NCI-H1048 (cell line): ENCODE data around the gene KRTDAP.
"Not testable (repeated sequence)": the region's sequence is repeated elsewhere in the genome, so short reads cannot be mapped to it uniquely, and the experiment has no call there.

Experiments
- DNase-seq: peaks from one replicate; lab custom pipeline; 2025; lab: John Stamatoyannopoulos, UW

The KRTDAP gene

DNA sequence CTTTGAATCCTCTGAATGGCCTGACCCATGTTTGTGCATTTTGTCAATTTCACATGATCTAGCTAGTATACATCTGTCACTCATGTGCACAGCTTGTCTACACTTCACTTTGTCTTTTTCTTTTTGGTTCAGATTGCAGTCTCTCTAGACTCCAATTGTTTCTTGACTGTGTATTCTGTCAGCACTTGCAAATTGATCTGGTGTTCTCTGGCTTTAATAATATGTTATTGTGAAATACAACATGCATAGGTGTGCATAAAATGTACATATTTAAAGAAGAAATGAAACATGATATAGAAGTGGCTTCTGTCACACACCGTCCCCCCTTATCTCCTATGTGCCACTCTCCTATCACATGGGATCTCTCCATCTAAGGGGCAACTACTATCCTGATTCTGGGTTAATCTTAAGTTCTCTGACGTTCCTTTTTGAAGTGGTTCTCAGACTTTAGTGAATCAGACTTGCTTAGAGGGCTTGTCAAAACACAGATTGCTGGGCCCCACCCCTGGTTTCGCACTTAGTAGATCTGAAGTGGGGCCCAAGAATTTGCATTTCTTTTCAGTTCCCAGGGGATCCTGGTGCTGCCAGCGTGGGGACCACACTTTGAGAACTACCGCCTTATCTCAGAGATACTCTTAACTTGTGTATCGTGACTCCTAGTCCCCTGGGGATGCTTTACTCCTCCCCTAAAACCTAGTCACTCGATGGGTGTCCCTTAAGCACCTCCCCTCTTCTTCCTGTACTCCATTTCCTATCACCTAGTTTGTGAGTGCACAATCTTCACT lies 5.8 kb downstream of the KRTDAP start:
- no peak for DNase-seq

- DNase-seq: no peak
Observed at GRCh38 chr19:35483089-35483488, 7.2 kb downstream of the KRTDAP start.

GRCh38 chr19:35478794-35479677 lies 11.2 kb downstream of the KRTDAP start:
- DNase-seq: peak; percentile 72

DNA sequence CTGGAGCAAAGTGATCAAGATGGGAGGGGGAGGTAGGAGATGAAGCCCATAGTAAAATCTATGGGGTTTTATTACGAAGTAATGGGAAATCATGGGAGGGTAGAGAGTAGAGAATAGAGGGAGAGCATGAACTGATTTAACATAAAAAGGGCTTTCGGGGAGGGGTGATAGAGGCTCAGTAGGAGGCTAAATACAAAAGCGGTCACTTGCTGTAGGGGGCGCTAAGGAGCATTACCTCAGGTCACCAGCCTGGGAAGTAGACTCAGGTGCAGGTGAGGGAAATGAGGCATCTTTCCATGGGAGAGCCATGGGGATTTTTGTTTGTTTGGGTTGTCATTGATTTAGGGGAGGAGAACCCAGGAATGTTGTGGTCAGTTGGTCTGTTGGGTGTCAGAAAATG lies 14.1 kb downstream of the KRTDAP start:
- DNase-seq: no peak

GRCh38 chr19:35474594-35474993 lies 15.7 kb downstream of the KRTDAP start:
- not testable (repeated sequence) for DNase-seq

GRCh38 chr19:35474104-35474503 lies 16.2 kb downstream of the KRTDAP start:
- no peak for DNase-seq

DNA sequence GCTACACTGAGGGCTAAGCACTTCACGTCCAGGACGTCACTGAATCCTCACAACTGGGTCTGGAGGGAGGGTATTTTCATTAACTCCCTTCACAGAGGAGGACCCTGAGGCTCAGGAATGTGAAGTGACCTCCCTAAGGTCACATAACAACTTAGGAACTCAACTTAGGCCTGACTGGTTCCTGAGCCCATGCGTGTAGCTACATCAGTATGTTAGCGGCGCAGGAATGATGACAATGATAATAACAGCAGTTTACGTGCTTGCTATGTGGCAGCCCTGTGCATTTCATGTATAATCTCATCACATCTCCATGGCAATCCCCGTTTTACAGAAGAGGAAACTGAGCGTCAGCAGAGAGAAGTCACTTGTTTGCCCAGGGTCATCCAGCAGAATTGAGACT lies 18.3 kb downstream of the KRTDAP start:
- no peak for DNase-seq

GRCh38 chr19:35471075-35471474 lies 19.2 kb downstream of the KRTDAP start:
- DNase-seq: not testable (repeated sequence)

DNA sequence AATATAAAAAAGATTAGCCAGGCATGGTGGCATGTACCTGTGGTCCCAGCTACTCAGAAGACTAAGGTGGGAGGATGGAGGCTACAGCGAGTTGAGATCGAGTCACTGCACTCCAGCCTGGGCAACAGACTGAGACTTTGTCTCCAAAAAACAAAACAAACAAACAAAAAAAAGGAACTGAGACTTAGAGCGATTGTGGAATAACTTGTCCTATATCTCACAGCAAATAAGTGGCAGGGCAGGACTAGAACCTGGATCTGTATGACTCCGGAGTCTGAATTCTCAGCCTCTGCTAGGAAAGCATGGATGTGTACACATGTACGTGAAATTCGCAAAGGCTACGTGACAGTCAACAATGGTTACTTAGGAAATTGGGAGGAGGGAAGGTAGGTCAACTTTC lies 20.1 kb downstream of the KRTDAP start:
- DNase-seq: no peak

DNA sequence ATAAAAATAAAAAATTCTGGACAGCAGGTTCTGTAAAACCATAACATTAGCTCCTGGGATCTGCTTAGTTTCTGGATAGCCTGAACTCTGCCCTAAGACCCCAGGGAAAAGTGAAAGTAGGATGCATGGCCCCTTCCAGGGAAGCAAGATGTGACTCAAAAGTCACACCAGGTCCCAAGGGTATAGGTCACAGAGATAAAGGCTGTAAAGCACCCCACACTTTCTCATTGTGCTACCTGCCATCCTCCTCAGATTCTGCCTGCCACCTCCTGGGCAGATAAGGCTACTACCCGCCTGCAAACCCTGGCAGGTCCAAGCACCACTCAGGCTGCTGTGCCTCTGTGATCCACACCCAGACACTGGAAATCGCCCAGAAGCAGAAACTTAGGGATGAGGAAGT lies 21.6 kb downstream of the KRTDAP start:
- DNase-seq: no peak

DNA sequence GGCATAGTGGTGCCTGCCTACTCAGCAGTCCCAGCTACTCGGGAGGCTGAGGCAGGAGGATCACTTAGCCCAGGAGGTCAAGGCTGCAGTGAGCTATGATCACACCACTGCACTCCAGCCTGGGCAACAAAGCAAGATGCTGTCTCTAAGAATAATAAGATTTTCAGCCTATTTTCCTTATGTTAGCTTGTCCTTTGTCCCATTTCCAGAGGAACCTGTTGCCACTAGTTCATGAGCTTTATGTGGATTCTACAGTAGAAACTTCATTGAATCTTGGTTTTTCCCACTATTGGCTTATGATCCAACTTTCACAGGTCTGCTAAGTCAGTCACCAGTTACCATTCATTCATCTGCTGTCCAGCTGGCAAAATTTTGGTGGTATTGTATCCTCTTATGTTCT lies 24.0 kb downstream of the KRTDAP start:
- no peak for DNase-seq

GRCh38 chr19:35462956-35463355 lies 27.3 kb downstream of the KRTDAP start:
- not testable (repeated sequence) for DNase-seq

DNA sequence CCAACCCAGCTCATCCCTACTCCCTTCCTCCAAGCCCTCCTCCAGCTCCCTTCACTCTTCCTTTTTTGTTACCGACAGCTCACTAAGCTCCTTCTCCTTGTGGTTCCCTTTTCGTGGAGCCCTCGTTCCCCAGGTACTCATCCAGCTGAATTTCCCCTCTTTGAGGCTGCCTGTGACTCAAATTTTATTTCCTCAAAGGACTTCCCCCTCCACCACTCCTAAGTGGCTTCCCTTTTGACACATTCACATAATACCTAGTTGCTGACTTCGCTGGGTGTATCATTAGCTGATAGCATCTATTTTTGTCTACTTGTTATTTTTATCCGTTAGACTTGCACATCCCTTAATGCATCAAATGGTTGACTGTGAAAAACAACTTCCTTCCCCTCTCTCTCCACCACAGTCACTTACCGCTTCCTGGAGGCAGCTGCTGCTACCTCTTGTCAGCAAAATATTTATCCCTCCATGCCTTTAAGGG lies 27.7 kb downstream of the KRTDAP start:
- DNase-seq: no peak

GRCh38 chr19:35461788-35462187 lies 28.5 kb downstream of the KRTDAP start:
- DNase-seq: not testable (repeated sequence)

DNA sequence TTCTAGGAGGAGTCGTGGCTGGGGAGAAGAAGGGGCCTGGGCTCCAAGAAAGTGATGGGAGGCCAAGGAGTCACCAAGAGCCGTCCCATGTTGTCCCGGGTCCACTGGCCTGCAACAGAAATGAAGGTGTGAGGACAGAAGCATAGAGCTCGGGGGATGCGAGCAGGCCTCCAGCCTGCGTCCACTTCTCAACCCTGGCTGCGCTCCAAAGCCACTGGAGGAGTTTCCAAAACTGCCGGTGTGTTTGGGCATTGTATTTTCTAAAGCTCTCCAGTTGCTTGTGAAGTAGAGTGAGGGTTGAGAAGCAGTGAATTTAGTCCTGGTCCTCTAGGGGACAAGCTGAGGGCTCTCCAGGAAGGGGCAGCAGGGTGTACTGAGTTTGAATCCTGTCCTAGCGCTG lies 29.2 kb downstream of the KRTDAP start:
- DNase-seq: no peak

- no peak for DNase-seq
Observed at GRCh38 chr19:35460608-35461007, 29.7 kb downstream of the KRTDAP start.

- no peak for DNase-seq
Observed at GRCh38 chr19:35459414-35460082, 30.7 kb downstream of the KRTDAP start.

- DNase-seq: no peak
Observed at GRCh38 chr19:35458731-35459391, 31.4 kb downstream of the KRTDAP start.

- no peak for DNase-seq
Observed at GRCh38 chr19:35458192-35458591, 32.1 kb downstream of the KRTDAP start.

- no peak for DNase-seq
Observed at GRCh38 chr19:35457173-35457572, 33.1 kb downstream of the KRTDAP start.

GRCh38 chr19:35455616-35456201 lies 34.6 kb downstream of the KRTDAP start:
- no peak for DNase-seq

DNA sequence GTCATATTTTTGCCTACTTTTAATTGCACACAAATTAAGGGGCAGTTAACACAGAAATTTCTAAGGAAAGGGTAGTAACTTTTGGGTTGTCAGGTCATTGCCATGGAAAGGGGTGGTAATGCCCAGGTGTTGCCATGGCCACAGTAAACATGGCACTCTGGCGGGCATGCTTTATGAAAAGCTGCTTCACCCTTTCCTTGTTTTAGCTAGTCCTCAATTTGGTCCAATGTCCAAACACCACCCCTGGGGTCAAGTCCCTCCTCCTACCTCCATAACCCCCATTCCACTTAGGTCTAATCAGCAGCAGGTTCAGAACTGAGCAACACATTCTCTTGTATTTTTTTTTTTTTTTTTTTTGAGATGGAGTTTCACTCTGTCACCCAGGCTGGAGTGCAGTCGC lies 35.6 kb downstream of the KRTDAP start:
- DNase-seq: no peak
